GM19328 (cell line): ENCODE results near the gene JKAMP.
A peak's percentile ranks its signal among the peaks of the same experiment; 100 is the strongest.

Source experiments
- ATAC-seq: cut with Tn5 transposase; IDR thresholded peaks from one replicate; pipeline ENCODE4 v1.9.1; 2021; ENCODE audit warnings: mild to moderate bottlenecking, moderate library complexity; ENCODE audit not compliant: unreplicated experiment

Gene JKAMP

DNA sequence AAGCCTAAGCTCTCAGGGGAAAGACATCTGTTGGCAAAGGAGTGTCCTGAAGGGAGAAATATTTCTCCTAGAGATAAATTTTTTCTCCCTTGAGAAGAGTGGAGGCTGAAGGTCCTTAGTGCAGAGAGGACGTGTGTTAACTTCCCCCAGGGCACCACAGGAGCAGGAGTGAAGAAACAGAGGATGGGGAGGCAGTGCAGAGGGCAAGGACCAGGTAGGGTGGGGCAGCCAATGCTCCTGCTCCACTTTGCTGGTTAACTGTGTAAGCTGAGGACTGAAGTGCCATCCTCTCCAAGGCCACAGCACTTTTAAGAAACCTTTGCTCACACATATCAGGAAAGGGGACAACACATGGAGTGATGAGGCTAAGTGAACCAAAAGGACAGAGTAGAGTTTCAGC lies 4.2 kb upstream of the JKAMP start:
- no peak for ATAC-seq

DNA sequence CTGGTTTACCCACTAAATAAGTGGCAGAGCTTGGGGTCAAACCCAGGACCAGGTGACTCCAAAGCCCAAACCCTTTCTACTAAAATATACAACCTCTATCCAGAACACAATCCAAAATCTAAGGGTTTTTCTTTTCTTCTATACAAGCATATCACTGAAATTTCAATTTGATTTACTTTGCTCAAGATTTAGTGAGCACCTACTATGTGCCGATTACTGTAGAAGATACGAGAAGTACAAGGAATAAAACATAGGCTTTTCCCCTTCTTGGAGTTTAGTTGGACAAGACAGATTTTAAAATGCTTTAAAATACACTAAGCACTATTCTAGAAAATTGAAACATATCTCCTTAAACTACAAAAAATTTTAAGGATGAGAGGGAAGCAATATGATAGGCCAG lies 2.9 kb upstream of the JKAMP start:
- ATAC-seq, result no peak

DNA sequence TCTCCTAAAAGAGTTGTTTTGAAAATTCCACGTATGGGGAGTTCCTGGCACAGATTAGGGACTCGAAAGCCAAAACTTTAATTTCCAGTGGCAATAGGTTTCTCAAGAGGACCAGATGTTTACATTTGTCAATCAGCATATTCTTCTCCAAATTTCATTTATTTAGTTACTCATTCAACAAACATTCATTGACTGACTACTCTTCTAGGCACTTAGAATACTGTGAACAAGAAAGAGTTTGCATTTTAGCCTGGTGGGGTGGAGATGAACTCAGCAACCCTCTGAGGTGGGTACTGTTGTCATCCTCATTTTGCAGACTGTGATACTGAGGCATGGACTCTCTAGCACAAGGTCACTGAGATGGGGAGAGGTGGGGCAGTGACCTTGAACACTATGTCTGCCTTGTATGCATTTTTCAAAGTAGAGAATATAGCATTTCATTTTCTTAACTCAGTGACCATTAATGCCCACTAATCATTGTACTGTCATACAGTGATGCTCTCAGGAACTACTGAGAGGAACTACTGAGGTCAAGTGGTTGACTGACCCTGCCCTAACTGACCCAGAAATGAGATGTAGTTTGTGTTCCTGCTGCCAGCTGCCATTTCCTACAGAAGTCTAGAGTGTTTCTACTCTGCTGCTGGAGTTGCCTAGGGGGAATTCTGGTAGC lies 2.3 kb upstream of the JKAMP start:
- no peak for ATAC-seq

DNA sequence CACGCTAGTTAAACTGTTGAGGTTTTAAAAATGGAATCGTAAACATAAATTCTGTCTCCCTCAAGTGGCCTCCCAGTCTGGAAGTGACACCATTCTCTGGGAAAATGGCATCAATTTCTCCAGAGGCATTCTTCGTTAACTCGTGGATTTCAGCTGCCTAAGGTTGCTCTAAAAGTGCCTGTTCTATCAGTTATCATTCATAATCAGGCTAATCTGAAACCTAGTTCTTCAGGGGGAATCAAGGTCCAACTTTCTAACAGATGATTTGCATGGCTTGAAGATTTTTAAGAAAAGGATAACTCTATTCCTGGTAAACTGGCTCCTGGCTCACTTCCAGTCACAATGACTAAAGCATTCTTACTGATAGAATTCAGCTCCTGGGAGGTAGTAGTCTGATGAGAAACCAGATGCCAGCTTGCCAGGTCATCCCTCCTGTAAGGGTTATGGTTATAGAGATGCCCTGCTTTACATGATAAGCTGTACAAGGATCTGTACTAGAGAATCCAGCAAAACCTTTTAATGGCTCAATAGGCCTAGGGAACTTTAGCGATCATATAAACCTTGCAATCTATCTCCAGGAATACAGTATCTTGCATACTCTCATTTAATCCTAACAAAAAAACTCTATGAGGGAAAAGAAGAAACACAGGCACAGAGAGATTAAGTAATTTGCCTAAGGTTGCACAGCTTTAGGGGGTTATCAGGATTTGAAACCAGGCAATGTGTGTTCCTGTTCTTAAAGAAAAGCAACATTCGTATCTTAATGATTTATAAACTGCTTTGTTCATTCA lies 1.6 kb upstream of the JKAMP start:
- ATAC-seq, result no peak

DNA sequence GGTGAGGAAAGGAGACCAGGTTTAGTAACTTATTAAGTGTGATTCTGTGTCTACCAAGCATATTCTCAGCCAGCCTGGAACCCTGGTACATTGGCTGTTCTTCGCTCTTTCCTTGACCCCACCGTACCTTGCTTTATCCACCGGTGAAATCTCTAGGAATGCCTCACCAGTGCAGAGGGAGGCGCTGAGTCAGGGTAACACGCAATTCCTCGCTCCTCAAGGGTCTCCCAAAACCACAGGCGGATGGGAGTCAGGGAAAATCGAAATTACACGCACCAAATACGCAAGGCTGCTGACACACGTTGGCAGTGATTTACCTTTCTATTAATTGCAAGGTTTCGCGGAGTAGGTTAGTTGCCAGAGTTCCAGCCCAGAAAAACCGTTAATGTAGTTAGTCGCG lies 954 bp upstream of the JKAMP start:
- ATAC-seq, result no peak

DNA sequence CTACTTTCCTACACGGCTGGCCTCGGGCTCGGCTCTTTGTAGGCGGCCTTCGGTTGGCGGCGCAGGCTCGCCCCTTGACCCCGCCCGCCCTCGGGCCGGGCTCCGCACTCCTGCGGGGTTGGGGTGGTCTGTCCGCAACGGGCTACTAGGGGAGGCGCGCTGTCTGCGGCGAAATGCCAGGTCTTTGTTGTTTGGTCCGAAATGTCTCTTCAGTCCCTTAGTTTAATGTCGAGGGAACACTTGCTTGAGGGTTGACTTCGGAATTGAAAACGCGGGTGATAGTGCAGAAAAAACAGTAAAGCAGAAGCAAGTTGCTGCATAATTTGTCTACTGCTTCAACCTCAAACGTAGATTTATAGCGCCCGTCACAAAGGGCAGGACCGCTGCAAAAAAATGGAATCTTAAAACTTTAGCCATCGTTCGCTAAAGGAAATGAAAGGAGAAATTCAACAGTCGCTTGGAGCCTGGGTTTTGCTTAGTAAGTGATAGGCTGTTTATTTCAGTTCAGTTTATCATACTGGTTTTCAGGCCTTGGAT lies 390 bp downstream of the JKAMP start:
- peak; percentile 45 for ATAC-seq

DNA sequence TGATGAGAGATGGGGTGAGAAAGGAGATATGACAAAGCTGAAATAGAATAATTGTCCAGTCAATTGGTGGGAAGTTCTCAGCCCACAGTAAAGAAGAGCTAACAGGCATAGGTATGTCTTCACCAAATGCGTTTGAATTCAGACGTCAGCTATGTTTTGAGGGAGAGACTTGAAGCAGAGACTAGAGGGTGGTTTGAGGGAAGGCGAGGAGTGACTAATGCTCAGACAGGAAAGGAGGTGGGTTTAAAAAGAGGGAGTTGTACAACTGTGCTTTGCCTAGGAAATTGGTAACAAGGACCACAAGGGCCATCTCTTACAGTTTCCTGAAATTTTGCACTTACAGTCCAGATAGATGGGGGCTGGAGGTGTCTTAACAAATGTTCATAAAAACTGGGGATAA lies 6.4 kb downstream of the JKAMP start:
- no peak for ATAC-seq

DNA sequence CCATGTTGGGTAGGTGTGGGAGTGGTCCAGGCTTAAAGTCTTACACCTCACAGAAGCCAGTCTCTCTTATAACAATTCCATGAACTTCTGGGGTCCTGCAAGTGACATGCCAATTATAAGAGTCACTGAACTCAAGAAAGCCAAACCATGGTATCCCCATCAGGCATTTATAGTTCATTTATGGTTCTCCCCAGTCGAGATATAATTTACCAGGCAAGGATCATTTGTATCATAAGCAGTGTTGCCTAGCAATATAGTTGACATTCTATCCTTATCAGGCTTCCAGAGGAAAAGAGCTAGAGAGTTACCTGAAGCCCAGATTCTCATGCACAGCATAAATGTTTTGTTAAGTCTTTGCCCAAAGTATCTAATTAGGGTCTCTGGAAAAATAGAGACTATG lies 8.1 kb downstream of the JKAMP start:
- ATAC-seq, result no peak

DNA sequence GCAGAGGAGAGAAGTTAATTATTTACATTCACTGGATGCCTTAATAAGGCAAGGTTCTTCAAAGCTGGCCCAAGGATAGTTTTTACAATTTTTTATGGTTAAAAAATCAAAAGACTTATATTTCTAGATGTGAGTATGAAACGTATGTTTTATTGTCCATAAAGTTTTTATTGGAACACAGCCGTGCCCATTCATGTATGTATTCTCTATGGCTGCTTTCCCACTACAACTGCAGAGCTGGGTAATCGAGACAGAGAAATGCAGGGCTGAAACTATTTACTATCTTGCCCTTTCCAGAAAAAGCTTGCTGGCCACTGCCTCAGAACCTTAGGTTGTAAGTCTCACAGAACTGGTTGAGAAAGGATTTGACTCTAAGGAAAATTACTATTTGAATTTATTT lies 16.4 kb downstream of the JKAMP start:
- no peak for ATAC-seq

DNA sequence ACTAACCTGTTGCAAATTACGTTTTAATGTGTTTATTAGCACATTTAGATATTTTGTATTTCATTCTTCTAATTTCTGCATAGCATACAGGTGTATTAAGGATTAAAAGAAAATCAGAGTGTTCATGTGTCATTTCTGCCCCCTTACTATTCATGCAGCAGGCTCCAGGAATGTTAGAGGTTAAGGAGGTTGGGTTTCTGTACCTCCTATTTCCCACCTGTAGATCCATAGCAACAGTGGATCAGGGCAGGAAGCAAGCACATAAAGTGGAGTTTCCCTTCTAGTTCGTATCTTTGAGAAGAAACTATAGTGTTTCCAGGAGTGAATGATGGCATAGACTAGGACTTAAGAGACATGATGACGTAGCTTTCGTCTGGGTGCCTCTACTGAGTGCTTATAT lies 18.9 kb downstream of the JKAMP start:
- ATAC-seq, result no peak

DNA sequence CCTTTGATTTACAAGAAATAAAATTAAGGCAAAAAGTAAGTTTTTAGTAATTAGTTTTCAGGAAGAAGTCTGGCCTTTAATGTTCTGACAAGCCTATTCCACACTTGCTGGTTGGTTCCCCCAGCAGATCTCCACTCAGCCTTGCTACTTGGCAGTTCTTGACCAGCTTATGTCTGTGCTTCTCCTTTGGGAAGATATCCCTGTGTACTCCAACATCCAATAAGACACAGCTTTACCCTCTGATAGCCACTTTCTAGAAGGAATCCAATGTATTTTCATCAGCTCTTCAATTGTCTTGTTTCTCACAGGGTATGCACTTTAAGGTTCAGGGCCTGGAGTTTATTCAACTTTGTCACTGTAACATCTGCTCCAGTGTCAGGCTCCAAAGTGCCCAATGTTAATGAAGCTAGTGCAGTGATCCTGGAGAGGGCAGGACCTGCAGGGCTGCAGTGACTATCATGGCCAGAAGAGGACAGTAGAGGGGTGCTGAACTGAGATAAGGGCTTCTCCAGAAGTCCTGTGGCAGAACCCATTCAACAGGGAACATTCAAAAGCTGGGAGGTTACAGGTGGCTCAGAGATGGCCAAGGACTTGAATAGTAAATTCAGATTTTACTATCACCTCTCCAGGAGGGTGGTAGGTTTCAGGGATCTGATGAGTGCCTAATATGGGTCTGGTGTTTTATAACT lies 22.9 kb downstream of the JKAMP start:
- ATAC-seq, result peak; percentile 87

DNA sequence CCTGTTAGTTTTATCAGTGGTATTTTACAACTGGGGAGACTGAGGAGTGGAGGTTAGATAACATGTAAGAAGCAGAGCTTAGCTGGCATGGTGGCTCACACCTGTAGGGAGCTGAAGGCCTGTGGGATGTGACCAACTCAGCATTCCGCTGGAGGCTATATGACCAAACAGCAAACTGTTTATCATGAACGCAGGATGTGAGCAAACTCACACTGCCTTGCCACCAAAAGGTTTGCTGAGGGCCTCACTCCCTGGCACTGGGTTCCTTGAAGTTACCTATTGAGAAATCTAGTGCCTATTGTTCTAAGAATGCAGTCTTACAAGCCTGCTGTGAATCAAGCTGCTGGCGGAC lies 23.4 kb downstream of the JKAMP start:
- ATAC-seq, result no peak

DNA sequence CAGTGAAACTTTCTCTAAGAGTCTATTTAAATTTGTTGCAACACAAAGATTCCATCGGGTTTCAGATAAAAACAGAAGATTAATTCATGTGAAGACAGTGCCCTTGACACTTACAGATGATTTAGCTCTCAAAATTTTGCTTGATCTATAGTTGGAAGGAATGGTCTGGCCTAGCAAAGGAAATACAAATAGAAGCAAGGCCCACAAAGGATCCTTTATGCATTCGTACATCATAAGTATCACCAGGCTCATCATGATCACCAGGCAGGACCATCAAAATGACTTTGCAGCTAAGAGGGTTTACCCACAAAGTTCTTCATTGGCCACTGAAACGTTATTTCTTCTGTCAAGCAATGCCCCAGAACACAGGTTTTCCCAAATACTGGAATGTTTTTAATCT lies 24.8 kb downstream of the JKAMP start:
- no peak for ATAC-seq

DNA sequence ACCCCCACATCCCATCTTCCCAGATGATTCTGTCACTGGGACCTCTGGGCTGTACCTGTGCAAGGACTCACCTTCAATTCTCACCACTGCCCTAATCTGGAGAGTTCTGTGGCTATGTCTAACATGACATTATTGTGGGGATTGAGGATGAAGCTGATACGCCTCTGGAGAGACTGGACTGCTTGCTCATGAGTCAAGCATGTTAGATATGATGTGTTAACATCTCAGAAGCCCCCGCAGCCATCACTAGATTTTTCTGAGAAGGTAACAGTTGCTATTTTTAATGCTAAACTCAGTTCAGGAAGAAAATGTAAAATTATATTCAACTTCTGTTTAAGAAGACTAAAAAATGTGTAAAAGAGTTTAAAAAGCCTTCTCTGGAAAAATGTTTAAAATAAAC lies 25.7 kb downstream of the JKAMP start:
- ATAC-seq, result no peak

DNA sequence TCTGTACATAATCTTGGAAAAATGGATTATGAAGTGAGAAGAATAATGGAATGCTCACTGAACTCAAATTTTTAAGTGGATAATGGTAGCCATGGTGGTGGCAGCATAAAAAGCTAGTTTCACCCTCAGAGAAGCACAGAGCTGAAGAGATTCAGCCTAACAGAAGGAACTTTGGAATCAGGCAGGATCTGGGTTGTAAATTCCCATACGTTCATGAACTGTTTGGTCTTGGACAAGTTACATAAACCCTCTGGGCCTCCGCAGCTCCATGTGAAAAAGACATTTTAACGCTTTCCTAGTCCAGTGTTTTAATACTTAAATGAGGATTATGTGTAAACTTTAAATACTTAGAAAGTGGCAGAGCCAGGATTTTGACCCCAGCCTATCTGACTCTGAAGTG lies 26.6 kb downstream of the JKAMP start:
- ATAC-seq, result no peak

DNA sequence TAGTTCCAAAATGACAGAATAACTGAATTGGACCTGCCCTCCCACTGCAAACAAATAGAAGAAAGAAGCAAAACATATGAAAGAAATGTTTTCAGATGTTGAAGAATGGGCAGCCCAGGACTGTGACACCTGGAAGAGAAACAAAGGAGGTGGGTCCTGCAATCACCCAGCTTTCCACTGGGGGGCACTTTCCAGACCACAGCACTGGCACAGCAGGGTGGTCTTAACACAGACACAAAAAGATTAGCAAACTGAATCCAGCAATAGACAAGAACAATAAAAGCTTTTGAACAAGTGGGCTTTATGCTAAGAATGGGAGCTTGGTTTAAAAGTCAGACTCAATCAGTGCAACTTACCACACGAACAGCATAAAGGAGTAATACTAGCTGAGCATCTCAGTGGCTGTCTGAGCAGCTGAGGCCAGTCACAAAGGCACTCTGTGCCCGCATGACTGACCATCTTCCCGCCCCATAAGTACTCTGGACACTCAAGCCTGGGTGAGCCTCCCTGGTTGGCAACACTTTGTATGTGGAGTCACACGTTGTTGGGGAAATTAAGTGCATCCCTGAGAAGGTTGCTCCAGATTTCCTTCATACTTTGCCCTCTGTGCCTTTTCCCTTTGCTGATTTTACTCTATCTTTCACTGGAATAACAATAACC lies 27.7 kb downstream of the JKAMP start:
- no peak for ATAC-seq

DNA sequence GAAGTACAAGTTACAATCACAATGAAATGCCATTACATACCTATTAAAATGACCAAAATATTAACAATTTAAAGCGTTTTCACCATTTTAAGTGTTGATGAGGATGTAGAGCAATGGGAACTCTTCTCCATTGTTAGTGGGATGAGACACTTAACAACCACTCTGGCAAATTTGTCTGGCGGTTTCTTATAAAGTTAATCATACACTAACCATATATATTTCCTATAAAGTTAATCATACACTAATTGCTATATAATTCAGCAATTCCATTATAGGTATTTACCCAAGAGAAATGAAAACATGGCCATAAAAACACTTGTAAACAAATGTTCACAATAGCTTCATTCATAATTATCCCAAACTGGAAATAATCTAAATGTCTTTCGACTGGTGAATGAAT lies 35.9 kb downstream of the JKAMP start:
- no peak for ATAC-seq

DNA sequence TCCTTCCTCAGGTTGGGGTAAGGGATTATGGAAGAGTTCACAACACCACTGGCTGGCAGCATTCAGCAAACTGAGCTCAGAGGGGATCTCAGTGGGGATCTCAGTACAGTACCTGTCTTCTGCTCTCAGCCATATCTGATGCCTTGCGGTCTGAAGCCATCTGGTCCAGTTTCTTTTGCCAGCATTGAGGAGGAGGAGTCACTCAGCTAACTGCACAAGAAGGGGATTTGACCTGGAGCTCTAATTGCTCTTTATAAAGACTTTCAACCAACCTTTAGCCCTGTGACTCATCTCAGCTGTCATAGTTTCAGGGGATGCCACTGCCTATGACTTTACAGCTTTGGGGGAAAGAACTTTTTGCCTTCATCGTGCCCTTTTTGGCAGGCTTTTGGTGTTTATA lies 44.9 kb downstream of the JKAMP start:
- ATAC-seq, result no peak

DNA sequence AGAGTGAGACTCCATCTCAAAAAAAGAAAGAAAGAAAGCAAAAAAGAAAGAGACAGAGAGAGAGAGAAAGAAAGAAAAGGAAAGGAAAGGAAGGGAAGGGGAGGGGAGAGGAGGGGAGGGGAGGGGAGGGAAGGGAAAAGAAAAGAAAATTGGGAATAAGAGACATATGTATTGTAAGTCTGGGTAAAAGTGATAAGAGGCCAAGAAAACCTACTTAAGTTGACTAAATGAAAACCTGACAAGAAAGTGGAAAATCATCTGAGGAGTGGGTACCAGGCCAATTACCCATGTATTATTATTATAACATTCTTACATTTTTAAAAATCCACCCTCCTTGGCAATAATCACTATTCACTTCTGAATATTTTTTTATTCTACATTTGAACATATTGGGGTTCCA lies 46.0 kb downstream of the JKAMP start:
- no peak for ATAC-seq

DNA sequence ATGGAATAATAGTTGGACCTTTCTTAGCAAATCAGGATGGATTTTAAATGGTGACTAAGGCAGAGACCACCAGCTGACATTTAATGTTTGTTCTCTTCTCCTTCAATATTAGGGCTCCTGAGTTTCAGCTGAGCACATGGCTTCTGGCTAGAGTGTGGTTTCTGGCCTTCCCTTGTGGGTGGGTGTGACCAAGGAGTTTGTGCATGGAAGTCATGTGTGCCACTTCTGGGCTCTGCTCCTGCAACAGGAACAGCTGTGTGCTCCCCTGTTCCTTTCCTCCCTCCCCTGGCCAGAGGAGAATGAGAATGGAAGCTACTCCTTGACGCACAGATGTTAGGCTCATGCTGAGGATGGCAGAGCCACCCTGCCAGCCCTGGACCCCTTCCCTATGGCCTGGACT lies 48.1 kb downstream of the JKAMP start:
- no peak for ATAC-seq

DNA sequence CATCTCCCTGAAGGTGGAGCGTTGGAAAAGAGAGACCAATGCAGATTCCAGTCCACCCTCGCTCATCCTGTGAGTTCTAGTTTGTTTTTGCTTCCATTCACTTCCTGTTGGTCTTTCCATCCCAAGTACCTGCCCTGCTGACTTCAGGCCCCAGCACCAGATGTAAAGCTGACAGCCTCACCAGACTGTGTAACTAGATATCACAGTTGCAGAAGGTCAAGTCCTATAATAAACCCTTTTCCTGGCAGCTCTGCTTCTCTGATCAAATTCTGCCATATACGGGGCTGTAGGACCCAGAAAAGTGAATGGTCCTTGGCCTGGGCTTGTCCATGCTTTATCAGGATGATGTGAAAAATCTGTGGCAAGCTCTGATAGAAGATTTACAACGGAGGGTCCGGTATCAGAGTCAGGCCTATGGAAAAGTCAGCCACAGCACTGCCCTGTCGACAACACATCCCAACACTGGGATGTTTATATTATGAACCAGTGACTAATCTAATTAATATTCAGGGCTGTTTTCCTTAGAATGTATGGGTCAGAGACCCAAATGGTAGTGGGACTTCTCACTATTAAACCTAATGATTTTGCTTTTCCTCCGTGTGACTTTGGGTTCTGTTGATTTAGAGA lies 50.2 kb downstream of the JKAMP start:
- ATAC-seq, result no peak
